GM12892 (cell line): Measurements from ENCODE around the gene PFKM.
"Not testable (repeated sequence)": the region's sequence is repeated elsewhere in the genome, so short reads cannot be mapped to it uniquely, and the experiment has no call there.

Experiments used
- DNase-seq: peaks from one replicate; pipeline ENCODE4 v3.0.0; 2011; ENCODE audit not compliant: insufficient read length
- FAIRE-seq: peaks from 2 replicates; lab custom pipeline; 2011; peaks lifted over from hg19 to GRCh38; lab: Jason Lieb, UNC
- POLR2A ChIP-seq: IDR thresholded peaks from 2 replicates; pipeline ENCODE4 v1.6.1; 2011; ENCODE audit warnings: low read depth, low read length, control low read depth
- POLR2AphosphoS5 ChIP-seq: IDR thresholded peaks from 2 replicates; pipeline ENCODE4 v1.6.1; 2011; ENCODE audit warnings: low read depth, low read length, control low read depth
- TAF1 ChIP-seq: IDR thresholded peaks from 2 replicates; pipeline ENCODE4 v1.6.1; 2011; ENCODE audit warnings: low read depth, mild to moderate bottlenecking, control low read depth, low read length, borderline replicate concordance

The PFKM gene

DNA sequence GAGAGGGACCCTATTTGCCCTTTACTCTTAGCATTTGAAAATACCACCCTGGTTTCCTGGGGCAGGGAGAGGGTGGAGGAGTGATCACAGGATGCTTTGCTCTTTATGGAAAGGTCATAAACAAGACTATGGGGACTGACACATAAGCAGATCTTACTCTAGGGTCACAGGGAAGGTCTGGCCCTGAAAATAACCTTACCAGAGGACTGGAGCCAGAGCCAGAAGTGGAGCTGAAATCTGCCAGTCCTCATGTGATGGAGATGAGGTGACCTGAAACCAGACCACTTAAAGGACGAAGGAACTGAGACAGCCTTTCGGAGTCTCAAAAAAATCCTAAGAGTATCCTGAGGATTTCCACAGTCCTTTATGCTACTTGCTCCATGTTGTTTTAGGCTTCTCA is 12.4 kb downstream of the PFKM start:
- no peak for TF ChIP-seq POLR2AphosphoS5
- no peak for TF ChIP-seq POLR2A
- TF ChIP-seq TAF1 = no peak
- FAIRE-seq = no peak
- DNase-seq = no peak

DNA sequence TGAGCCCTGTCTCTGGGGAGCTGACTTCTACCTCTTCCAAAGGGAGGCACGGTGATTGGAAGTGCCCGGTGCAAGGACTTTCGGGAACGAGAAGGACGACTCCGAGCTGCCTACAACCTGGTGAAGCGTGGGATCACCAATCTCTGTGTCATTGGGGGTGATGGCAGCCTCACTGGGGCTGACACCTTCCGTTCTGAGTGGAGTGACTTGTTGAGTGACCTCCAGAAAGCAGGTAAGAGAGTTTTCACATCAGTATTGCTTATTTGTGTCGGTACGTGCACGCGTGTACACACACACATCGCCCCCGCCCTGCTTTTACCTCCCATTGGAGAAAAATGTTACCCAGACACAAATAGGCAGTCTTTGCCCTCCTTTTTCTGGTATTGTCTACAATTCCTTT is 13.7 kb downstream of the PFKM start:
- TF ChIP-seq POLR2A = no peak
- no peak for TF ChIP-seq TAF1
- no peak for TF ChIP-seq POLR2AphosphoS5
- DNase-seq (no peak), FAIRE-seq (no peak)

DNA sequence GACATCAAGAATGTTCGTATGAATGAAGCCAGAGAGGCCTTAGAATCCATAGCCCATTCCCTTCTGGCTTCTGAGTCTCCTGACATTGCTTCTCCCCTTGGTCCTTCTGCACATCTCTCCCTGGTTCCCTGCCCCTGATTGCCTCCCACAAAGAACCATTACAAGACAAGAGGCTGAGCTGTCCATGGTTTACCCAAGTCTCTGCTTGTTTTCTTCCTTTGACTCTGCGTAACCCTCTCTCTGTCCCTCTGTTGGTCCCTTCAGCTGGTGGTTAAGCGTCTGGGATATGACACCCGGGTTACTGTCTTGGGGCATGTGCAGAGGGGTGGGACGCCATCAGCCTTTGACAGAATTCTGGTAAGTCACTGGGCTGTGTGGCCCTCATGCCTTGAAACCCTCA is 15.9 kb downstream of the PFKM start:
- TF ChIP-seq POLR2AphosphoS5 (no peak), TAF1 (no peak), POLR2A (no peak)
- FAIRE-seq = no peak

DNA sequence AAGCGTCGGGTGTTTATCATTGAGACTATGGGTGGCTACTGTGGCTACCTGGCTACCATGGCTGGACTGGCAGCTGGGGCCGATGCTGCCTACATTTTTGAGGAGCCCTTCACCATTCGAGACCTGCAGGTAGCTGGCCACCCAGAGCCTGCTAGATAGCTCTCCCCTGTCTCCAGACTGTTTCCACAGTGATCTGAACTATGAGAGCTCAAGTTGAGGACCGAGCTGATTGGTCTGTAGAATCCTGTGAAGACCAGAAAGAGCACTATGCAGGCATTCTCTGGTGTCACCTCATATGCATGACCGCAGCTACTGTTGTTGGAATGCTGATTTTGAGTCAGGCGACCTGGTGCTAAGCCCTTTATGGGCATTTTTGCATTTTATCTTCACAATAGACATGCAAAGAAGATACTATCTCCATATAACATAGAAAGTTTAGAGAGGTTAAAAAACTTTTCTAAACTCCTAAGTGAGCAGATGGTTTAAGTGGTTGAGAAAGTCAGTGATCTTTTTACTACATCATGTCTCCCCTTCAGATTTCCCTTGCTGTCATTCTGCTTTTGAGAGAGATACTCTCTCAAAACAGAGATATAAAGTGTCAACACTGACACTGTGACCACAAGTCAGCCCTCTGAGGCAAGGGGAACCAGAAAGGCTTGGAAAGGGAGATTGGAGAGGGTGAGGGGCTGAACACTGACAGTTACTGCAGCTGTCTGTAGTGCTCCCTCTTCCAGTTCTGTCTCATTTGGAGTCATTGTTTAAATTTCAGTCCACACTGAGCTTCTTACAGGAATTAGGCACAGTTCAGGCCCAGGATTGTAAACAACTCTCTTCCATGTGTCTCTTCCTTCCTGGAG is 23.9 kb downstream of the PFKM start:
- FAIRE-seq (no peak), DNase-seq (no peak)
- no peak for TF ChIP-seq POLR2A
- no peak for TF ChIP-seq POLR2AphosphoS5
- no peak for TF ChIP-seq TAF1

More for the DNA sequence above, 15.9 kb downstream of the PFKM start:
- DNase-seq = no peak

DNA sequence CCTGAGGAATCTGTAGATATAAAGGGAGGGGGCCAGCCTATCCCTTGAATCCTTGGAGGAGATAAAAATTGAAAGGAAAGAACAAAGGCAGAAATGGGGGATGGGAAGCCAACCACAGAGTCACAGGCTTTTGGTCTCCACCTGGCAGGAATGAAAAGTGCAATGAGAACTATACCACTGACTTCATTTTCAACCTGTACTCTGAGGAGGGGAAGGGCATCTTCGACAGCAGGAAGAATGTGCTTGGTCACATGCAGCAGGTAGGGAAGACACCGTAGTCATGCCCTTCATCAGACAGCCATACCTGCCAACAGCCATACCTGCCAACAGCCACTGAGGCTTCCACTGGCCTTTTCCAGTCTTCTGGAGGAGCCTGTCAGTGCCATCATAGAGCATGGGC is 24.7 kb downstream of the PFKM start:
- no peak for TF ChIP-seq POLR2AphosphoS5
- 0 out of 2 replicates have a peak, but pooled peaks have one; percentile 17 for TF ChIP-seq POLR2A
- no peak for TF ChIP-seq TAF1
- no peak for DNase-seq

DNA sequence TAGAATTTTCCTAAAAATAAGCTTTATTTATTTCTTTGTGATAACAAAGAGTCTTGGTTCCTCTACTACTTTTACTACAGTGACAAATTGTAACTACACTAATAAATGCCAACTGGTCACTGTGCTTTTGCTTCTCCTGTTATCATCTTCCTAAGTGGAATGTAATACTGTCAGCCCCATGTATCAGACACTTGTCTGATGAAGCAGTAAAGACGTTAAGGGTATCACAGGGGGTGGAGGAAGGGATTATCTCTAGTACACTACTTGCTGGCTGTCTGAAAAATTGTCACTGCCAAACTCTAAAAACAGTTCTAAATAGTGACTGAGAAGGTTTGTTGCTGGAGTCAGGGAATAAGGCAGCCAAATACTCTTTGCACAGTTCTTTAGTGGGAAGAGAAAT is 26.8 kb downstream of the PFKM start:
- TF ChIP-seq TAF1 (no peak), POLR2AphosphoS5 (no peak), POLR2A (no peak)
- FAIRE-seq (no peak), DNase-seq (no peak)

More for the DNA sequence above, 24.7 kb downstream of the PFKM start:
- FAIRE-seq = no peak

DNA sequence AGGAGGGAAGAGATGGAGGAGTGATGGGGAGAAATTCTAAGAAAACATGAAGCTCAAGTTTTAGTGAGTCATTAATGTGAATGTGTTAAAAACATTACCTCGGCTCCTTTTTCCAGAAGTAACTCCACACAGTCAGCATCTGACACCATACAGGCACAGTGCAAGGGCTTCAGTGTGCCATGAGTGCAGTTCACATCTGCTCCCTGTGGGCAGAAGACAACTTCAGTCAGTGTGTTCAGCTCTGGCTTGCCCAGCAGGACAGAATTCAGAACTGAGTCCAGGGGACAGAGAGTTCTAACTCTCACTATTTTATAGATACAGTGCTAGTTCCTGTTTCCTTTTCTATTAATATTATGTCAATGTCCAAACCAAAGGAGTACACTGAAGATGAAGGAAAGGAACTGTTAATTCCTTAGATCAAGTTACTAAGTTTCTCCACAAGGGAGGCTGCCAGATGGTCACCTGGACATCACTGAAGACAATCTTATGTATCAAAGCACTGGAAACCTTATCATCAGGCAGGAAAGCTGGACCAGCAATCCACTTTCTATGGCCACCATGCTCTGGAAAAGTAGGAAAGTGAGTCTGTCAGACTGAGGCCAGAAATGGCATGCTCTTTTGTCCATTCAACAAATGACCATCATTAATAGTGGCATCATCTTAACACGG is 32.1 kb downstream of the PFKM start:
- no peak for TF ChIP-seq POLR2A
- TF ChIP-seq TAF1 = no peak
- no peak for TF ChIP-seq POLR2AphosphoS5
- DNase-seq = no peak
- FAIRE-seq = no peak

DNA sequence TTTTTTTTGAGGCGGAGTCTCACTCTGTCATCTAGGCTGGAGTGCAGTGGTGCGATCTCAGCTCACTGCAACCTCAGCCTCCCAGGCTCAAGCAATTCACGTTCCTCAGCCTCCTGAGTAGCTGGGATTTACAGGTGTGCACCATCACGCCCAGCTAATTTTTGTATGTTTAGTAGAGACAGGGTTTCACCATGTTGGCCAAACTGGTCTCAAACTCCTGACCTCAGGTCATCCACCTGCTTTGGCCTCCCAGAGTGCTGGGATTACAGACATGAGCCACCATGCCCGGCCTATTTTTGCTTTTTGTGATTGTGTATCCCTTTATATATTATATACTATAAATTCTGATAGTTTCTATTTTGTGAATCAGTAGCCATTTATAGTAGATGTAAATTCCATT is 36.6 kb downstream of the PFKM start:
- not testable (repeated sequence) for FAIRE-seq

DNA sequence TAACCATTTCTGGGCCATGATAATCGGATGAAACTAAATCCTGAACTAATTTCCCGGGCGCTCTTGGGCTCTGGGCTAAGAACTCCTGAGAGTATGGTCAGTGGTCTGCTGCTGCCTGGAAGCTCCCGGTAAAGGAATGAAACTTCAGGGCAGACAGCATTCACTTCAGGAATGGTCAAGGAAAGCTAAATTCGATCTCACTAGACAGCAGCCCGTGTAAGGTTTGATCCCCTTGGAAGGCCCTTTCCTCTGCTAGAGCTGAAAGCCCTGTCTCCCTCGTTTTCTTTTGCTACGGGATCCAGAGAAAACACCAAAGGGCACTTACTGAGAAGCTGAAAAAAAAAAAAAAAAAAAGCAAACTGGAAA is 37.5 kb downstream of the PFKM start:
- no peak for FAIRE-seq

More for the DNA sequence above, 36.6 kb downstream of the PFKM start:
- not testable (repeated sequence) for DNase-seq

DNA sequence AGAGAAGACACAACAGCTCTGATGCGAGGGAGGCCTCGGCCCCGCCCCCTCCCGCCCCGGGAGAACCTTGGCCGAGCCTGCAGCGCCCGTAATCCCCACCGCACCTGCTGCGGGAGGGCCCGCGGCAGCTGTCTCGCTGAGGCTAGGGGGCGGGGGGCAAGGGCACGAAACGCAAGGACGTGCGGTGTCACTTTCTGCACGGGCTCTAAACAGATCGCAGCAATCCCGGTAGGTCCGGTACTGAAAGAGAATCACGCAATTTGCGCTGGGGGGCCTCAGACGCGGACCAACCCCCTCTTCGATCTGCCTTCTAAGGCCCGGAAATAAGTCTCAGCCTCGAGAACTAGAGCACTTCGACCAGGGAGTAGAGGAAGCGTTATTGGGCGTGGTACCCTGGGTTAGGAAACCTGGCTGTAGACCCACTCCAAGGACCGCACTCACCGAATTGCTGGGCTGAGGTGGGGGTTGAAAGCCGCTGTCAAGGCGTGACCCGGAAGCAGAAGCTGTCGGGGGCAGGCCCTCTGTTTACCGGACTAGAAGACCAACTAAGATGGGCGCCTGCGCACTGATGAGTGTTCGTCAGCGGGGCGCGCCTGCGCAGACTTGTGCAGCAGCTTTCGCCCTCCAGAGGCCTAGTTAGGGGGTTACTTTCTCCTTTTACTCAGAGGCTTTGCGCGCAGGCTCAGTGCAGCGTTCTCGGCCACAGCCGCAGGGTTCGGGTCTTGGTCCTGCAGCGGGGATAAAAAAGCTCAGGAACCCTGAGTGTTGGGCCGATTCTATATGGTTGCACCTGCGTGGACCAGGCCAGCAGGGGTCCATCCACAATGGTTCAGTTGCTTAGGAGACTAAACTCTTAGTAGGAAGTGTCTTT is 38.1 kb downstream of the PFKM start, which contains the start of gene ASB8:
Gene ASB8 (minus strand): TSS at position 498 of the 871 bp plus-strand sequence. CDS start 4,019 bp downstream, outside the sequence.
- TF ChIP-seq TAF1 (0 out of 2 replicates have a peak, but pooled peaks have one; percentile 31), POLR2A (peak; percentile 60), POLR2AphosphoS5 (peak; percentile 32)
- FAIRE-seq = peak; percentile 98
- peak; percentile 79 for DNase-seq

More for the DNA sequence above, 37.5 kb downstream of the PFKM start:
- no peak for TF ChIP-seq POLR2A
- DNase-seq = no peak

DNA sequence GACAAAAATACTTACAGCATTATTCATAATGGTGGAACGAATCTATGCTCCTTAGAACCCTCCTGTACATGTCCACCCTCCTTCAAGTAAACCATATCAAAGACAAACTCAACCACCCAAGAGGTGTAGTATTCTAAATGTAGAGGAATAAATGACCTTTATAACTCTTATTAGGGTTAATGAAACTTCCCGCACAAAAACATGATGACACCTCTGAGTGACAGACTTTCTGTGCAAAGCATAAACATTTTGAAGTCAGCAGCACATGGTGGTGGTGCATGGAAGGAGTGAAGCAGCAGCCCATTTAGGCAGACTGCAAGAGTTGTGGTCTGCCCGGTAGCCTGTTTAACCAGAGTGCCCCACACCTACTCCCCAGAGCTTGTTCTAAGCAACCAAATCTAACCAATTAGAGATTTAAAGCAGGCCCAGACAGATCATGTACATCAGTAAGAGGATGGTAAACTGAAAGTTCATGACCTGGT is 38.8 kb downstream of the PFKM start:
- FAIRE-seq (peak; percentile 70), DNase-seq (no peak)
- TF ChIP-seq TAF1 (no peak), POLR2AphosphoS5 (no peak), POLR2A (no peak)

DNA sequence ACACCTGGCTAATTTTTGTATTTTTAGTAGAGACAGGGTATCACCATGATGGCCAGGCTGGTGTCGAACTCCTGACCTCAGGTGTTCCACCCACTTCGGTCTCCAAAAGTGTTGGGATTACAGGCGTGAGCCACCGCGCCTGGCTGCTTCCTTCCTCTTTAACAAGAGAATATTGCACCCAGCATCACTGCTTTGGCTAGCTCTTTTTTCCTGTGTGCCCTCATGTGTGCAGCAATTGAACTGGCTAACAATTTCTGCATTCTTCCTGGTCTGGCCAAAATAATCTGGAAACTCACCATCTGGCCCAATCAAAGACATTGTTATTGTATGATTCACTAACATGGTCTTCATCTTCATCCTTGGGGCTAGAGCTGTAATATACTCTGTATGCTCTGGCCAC is 40.9 kb downstream of the PFKM start:
- TF ChIP-seq POLR2A (no peak), POLR2AphosphoS5 (no peak), TAF1 (no peak)
- FAIRE-seq (no peak), DNase-seq (no peak)
